Measurements from ENCODE around the gene MRPL43. TPM values are rescaled to one million over a fixed set of nuclear protein-coding genes. Genes with fewer than 3 reads are reported as not detected.

MRPL43 gene
- total and polyA plus RNA-seq, 12 donors: 58.4 to 214 (median 129) TPM

DNA sequence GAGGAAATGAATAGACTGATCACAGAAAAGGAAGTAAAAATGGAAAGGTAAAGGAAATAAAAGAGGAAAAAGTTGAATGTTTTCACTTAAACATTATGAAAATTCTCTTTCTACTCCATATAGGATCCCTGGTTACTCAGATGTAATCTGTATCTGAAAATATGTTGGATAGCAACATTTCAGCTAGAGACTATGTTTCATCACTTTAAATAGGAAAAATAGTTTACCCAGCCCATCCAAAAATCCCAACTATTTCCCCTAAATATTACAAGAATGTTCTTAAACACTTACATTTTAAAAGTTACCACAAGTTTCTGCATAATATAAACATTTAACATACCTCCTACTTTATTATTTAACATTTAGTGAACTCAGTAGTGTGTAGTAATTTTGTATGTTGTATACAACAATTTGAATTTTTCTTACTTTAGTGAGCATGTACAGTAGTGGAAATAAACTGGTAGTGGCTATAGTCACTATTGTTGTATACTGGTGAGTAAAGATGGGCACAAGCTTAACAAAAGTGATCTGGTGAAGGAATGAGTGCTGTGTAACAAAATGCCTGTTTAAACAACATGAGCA lies 47.4 kb downstream of the MRPL43 start:
- DNase-seq: no peak
- H3K27me3 ChIP-seq: no peaks in the 10 kb centered on the region
- TF ChIP-seq POLR2A (IDR thresholded peaks at IDR 0.05): no peak
- no peak for TF ChIP-seq CTCF (IDR thresholded peaks at IDR 0.05)
- intact Hi-C loops (cut with DNase I): loop anchor here in 1 of 2 donors (10.0 kb wide), 2 partner anchors 855 to 875 kb away; partner anchors contain the start of gene OGA
- peaks cover 0 to 96% of the 10 kb centered on the region in 2 donors for H3K36me3 ChIP-seq (replicated peaks in 1 of 2)
- H3K4me3 ChIP-seq: no peak overlapping the region
- no peaks in the 10 kb centered on the region for H3K9me3 ChIP-seq (replicated peaks in 1 of 3)
- H3K27ac ChIP-seq: no peak overlapping the region
- no peaks in the 10 kb centered on the region for H3K4me1 ChIP-seq (replicated peaks in 1 of 2)

MicroRNAs within 50 kb of the gene (microRNA counts, 767-probe panel; counts per million panel counts)
- 0 counts per million in 2 donors for microRNA hsa-miR-608

Small RNA genes within 50 kb of the gene (microRNA-seq; reads per million reads assigned to microRNA genes)
- 0 to 0.45 (median 0) reads per million in 3 donors for gene MIR608

Small RNA genes within 50 kb of the gene (small RNA-seq; reads per million reads assigned to genes)
- 0 reads per million in 2 donors for gene MIR608

Other genes with a start within 250 kb of the MRPL43 start
- gene PAX2, start 241.9 kb downstream of the MRPL43 start, total RNA-seq: under 1 TPM in 2 of 9 donors, not detected in 7; 0.13 to 0.25 TPM
- under 1 TPM in 2 of 3 donors, not detected in 1; 0.07 to 0.08 TPM for gene PAX2, start 241.9 kb downstream of the MRPL43 start, polyA plus RNA-seq
- gene SLF2, start 74.5 kb downstream of the MRPL43 start, total RNA-seq: 10 to 100 TPM; 19.8 to 88.7 (median 37.4) TPM
- gene SLF2, start 74.5 kb downstream of the MRPL43 start, polyA plus RNA-seq: 10 to 100 TPM; 20.9 to 34.6 (median 31.2) TPM
- 10 to 100 TPM in 5 of 9 donors, 1 to 10 TPM in 4; 6.0 to 21.5 (median 13.9) TPM for gene SEMA4G, start 18.0 kb downstream of the MRPL43 start, total RNA-seq
- 10 to 100 TPM; 14.1 to 16.8 (median 14.3) TPM for gene SEMA4G, start 18.0 kb downstream of the MRPL43 start, polyA plus RNA-seq
- 10 to 100 TPM in 4 of 9 donors, 1 to 10 TPM in 5; 5.3 to 14.2 (median 9.4) TPM for gene TWNK, start within 50 bp of the MRPL43 start, total RNA-seq
- 10 to 100 TPM in 1 of 3 donors, 1 to 10 TPM in 2; 7.6 to 21.8 (median 9.0) TPM for gene TWNK, start within 50 bp of the MRPL43 start, polyA plus RNA-seq
- gene LZTS2, start 12.3 kb upstream of the MRPL43 start, total RNA-seq: 100 to 1,000 TPM in 4 of 9 donors, 10 to 100 TPM in 5; 30.1 to 161 (median 96.8) TPM
- gene LZTS2, start 12.3 kb upstream of the MRPL43 start, polyA plus RNA-seq: 100 to 1,000 TPM in 2 of 3 donors, 10 to 100 TPM in 1; 12.2 to 232 (median 126) TPM
- 1 to 10 TPM in 2 of 9 donors, under 1 TPM in 6, not detected in 1; 0.13 to 1.9 (median 0.57) TPM for gene PDZD7, start 43.6 kb upstream of the MRPL43 start, total RNA-seq
- 1 to 10 TPM in 2 of 3 donors, under 1 TPM in 1; 0.18 to 3.5 (median 1.0) TPM for gene PDZD7, start 43.6 kb upstream of the MRPL43 start, polyA plus RNA-seq
- 10 to 100 TPM; 20.4 to 54.0 (median 36.1) TPM for gene SFXN3, start 43.7 kb upstream of the MRPL43 start, total RNA-seq
- gene SFXN3, start 43.7 kb upstream of the MRPL43 start, polyA plus RNA-seq: 10 to 100 TPM; 24.1 to 32.8 (median 25.7) TPM
- gene KAZALD1, start 74.5 kb upstream of the MRPL43 start, total RNA-seq: 1 to 10 TPM; 1.3 to 5.4 (median 2.1) TPM
- 1 to 10 TPM in 2 of 3 donors, under 1 TPM in 1; 0.55 to 3.9 (median 2.9) TPM for gene KAZALD1, start 74.5 kb upstream of the MRPL43 start, polyA plus RNA-seq
- not detected for gene TLX1, start 143.8 kb upstream of the MRPL43 start, total RNA-seq
- not detected for gene TLX1, start 143.8 kb upstream of the MRPL43 start, polyA plus RNA-seq
- gene LBX1, start 242.0 kb upstream of the MRPL43 start, total RNA-seq: under 1 TPM in 1 of 9 donors, not detected in 8; 0.14 TPM
- not detected for gene LBX1, start 242.0 kb upstream of the MRPL43 start, polyA plus RNA-seq

Measured in adrenal gland (tissue), 12 donors.